Measurements from ENCODE around the gene SALL4. TPM values are rescaled to one million over a fixed set of nuclear protein-coding genes. Genes with fewer than 3 reads are reported as not detected.

The SALL4 gene
- total RNA-seq, 1 donor from 2014 or later = 0.09 TPM

- H3K4me3 ChIP-seq = no peak overlapping the region
- H3K36me3 ChIP-seq = no peaks in the 10 kb centered on the region
- no peaks in the 10 kb centered on the region for H3K9me3 ChIP-seq
- ATAC-seq (peak in 1 of 2 donors; percentile 14), DNase-seq (no peak)
- TF ChIP-seq CTCF (IDR thresholded peaks at IDR 0.05) = no peak
- no peak overlapping the region for H3K27ac ChIP-seq
- intact Hi-C loops (cut with DNase I) = no loop called here
- no peaks in the 10 kb centered on the region for H3K4me1 ChIP-seq
- H3K27me3 ChIP-seq (ENCODE audit: low read depth) = no peaks in the 10 kb centered on the region
These were observed 66.4 kb downstream of the SALL4 start for GRCh38 chr20:51735728-51736600.

GRCh38 chr20:51734876-51735720, 67.2 kb downstream of the SALL4 start:
- DNase-seq = no peak
- Histone ChIP-seq H3K4me3 (no peak overlapping the region), H3K27ac (no peak overlapping the region), H3K36me3 (no peaks in the 10 kb centered on the region), H3K9me3 (no peaks in the 10 kb centered on the region), H3K4me1 (no peaks in the 10 kb centered on the region), H3K27me3 (ENCODE audit: low read depth) (no peaks in the 10 kb centered on the region)
- no peak for ATAC-seq
- intact Hi-C loops (cut with DNase I) = no loop called here
- TF ChIP-seq CTCF (IDR thresholded peaks at IDR 0.05) = no peak

- H3K4me1 ChIP-seq = no peaks in the 10 kb centered on the region
- H3K27me3 ChIP-seq (ENCODE audit: low read depth) = no peaks in the 10 kb centered on the region
- no peaks in the 10 kb centered on the region for H3K36me3 ChIP-seq
- H3K27ac ChIP-seq = no peak overlapping the region
- TF ChIP-seq CTCF (IDR thresholded peaks at IDR 0.05) = no peak
- no peak overlapping the region for H3K4me3 ChIP-seq
- intact Hi-C loops (cut with DNase I) = no loop called here
- H3K9me3 ChIP-seq = no peaks in the 10 kb centered on the region
- ATAC-seq (no peak), DNase-seq (no peak)
These were observed 69.3 kb downstream of the SALL4 start for GRCh38 chr20:51733070-51733469.

Other genes starting within 250 kb of the SALL4 start
- gene ATP9A, start 34.1 kb downstream of the SALL4 start, total RNA-seq = 23.1 TPM